Muscle layer of colon (tissue), 2 donors: ENCODE data around the gene CEP57L1.

Experiments
- H3K27ac ChIP-seq: one replicate; pipeline ENCODE4 v1.7.0; 2013; ENCODE audit warnings: low read depth, mild to moderate bottlenecking, low read length, moderate library complexity
- H3K27me3 ChIP-seq, 2 donors: one replicate each; pipeline ENCODE4 v1.7.0; 2013; ENCODE audit warnings: low read length in 2 of 2, mild to moderate bottlenecking in 2 of 2; ENCODE audit not compliant: insufficient read depth in 2 of 2, control insufficient read depth in 1 of 2
- H3K36me3 ChIP-seq: one replicate; pipeline ENCODE4 v1.7.0; 2013; ENCODE audit warnings: mild to moderate bottlenecking, low read length; ENCODE audit not compliant: insufficient read depth
- H3K4me1 ChIP-seq: one replicate; pipeline ENCODE4 v1.7.0; 2013; ENCODE audit warnings: mild to moderate bottlenecking, low read length; ENCODE audit not compliant: insufficient read depth
- H3K4me3 ChIP-seq, 2 donors: one replicate each; pipeline ENCODE4 v1.7.0; 2013; ENCODE audit warnings: low read length in 2 of 2, low read depth in 1 of 2, mild to moderate bottlenecking in 1 of 2, moderate library complexity in 1 of 2
- H3K9ac ChIP-seq: one replicate; pipeline ENCODE4 v1.7.0; 2013; ENCODE audit warnings: low read length
- H3K9me3 ChIP-seq: one replicate; pipeline ENCODE4 v1.7.0; 2013; ENCODE audit warnings: mild to moderate bottlenecking, low read length
- donor health status: abdominal sarcoma.
- donor health status: Adenocarcinoma of cecum.

Gene CEP57L1

GRCh38 chr6:109202409-109203264, 107.3 kb downstream of the CEP57L1 start:
- H3K4me1 ChIP-seq = no peaks in the 10 kb centered on the region
- no peaks in the 10 kb centered on the region for H3K27me3 ChIP-seq
- no peaks in the 10 kb centered on the region for H3K36me3 ChIP-seq
- H3K9me3 ChIP-seq = no peaks in the 10 kb centered on the region
- H3K4me3 ChIP-seq = no peak overlapping the region
- no peak overlapping the region for H3K27ac ChIP-seq
- H3K9ac ChIP-seq = no peak overlapping the region

GRCh38 chr6:109204511-109204910, 109.2 kb downstream of the CEP57L1 start:
- no peaks in the 10 kb centered on the region for H3K4me1 ChIP-seq
- H3K36me3 ChIP-seq = no peaks in the 10 kb centered on the region
- H3K4me3 ChIP-seq = no peak overlapping the region
- no peaks in the 10 kb centered on the region for H3K27me3 ChIP-seq
- H3K27ac ChIP-seq = no peak overlapping the region
- H3K9me3 ChIP-seq = no peaks in the 10 kb centered on the region
- H3K9ac ChIP-seq = no peak overlapping the region

- Histone ChIP-seq H3K27me3 (no peaks in the 10 kb centered on the region), H3K4me3 (no peak overlapping the region), H3K9ac (no peak overlapping the region), H3K9me3 (no peaks in the 10 kb centered on the region), H3K36me3 (no peaks in the 10 kb centered on the region), H3K27ac (no peak overlapping the region), H3K4me1 (no peaks in the 10 kb centered on the region)
These were observed 117.4 kb downstream of the CEP57L1 start for GRCh38 chr6:109212683-109213082.
